Neural progenitor cell (in vitro differentiated cells): ENCODE results near the gene MEIOC. TPM values are rescaled to one million over a fixed set of nuclear protein-coding genes. Genes with fewer than 3 reads are reported as not detected.

Experiments
- DNase-seq: peaks from one replicate; pipeline ENCODE4 v3.0.0-alpha.2; 2016; ENCODE audit warnings: low spot score
- H2AFZ ChIP-seq: fragments of 200-600 bp; sonication (generic); replicated peaks from 2 replicates; pipeline ENCODE4 v1.6.1; 2016; ENCODE audit warnings: antibody characterized with exemption
- H3F3A ChIP-seq: fragments of 200-600 bp; sonication (generic); 2 replicates; pipeline ENCODE4 v1.6.1; 2016; ENCODE audit warnings: antibody characterized with exemption, low read depth
- H3K27ac ChIP-seq: fragments of 200-600 bp; sonication (generic); 2 replicates; pipeline ENCODE4 v1.5.1; 2016; ENCODE audit warnings: mild to moderate bottlenecking
- H3K27me3 ChIP-seq: fragments of 200-600 bp; sonication (generic); 2 replicates; pipeline ENCODE4 v1.6.1; 2016; ENCODE audit warnings: mild to moderate bottlenecking, moderate library complexity
- H3K36me3 ChIP-seq: fragments of 200-600 bp; sonication (generic); 2 replicates; pipeline ENCODE4 v1.5.1; 2016
- H3K4me1 ChIP-seq: fragments of 200-600 bp; sonication (generic); 2 replicates; pipeline ENCODE4 v1.6.1; 2016; ENCODE audit warnings: mixed run types
- H3K4me2 ChIP-seq: fragments of 200-600 bp; sonication (generic); 2 replicates; pipeline ENCODE4 v1.6.1; 2016
- H3K4me3 ChIP-seq: fragments of 200-600 bp; sonication (generic); 2 replicates; pipeline ENCODE4 v1.5.1; 2016
- H3K79me2 ChIP-seq: fragments of 200-600 bp; sonication (generic); 2 replicates; pipeline ENCODE4 v1.6.1; 2016; ENCODE audit warnings: low read depth
- H3K9ac ChIP-seq: fragments of 200-600 bp; sonication (generic); 2 replicates; pipeline ENCODE4 v1.6.1; 2016
- H3K9me3 ChIP-seq: fragments of 200-600 bp; sonication (generic); 2 replicates; pipeline ENCODE4 v1.5.1; 2016; ENCODE audit warnings: low read depth
- H4K20me1 ChIP-seq: fragments of 200-600 bp; sonication (generic); 2 replicates; pipeline ENCODE4 v1.6.1; 2016; ENCODE audit warnings: low read depth
- H3K27ac Mint-ChIP-seq: 3 replicates; pipeline ENCODE4 v1.8.0; 2021; ENCODE audit warnings: mixed read lengths
- H3K27me3 Mint-ChIP-seq: 2 replicates; pipeline ENCODE4 v1.8.0; 2022; ENCODE audit warnings: low read depth, mild to moderate bottlenecking, inconsistent platforms, moderate library complexity, mixed read lengths; ENCODE audit not compliant: insufficient read depth
- H3K36me3 Mint-ChIP-seq: 3 replicates; pipeline ENCODE4 v1.8.0; 2021; ENCODE audit warnings: mixed read lengths
- H3K4me1 Mint-ChIP-seq: 3 replicates; pipeline ENCODE4 v1.8.0; 2021; ENCODE audit warnings: mixed read lengths
- H3K4me3 Mint-ChIP-seq: 3 replicates; pipeline ENCODE4 v1.8.0; 2021; ENCODE audit warnings: mild to moderate bottlenecking, moderate library complexity, mixed read lengths
- H3K9me3 Mint-ChIP-seq: 3 replicates; pipeline ENCODE4 v1.8.0; 2020; ENCODE audit warnings: mixed read lengths
- EZH2phosphoT487 ChIP-seq: fragments of 200-600 bp; sonication (generic); IDR thresholded peaks from 2 replicates; pipeline ENCODE4 v1.6.1; 2017; ENCODE audit warnings: antibody characterized with exemption
- small RNA-seq: library from RNA; depleted of rRNA; stranded (forward); fragments of <200 nt; gene quantifications from one replicate; pipeline ENCODE3, GENCODE V24; 2015
- total RNA-seq: library from RNA; depleted of rRNA; stranded (reverse); fragments of >200 nt; gene quantifications from 2 replicates; pipeline ENCODE4 v1.2.3, GENCODE V29; 2015; ENCODE audit warnings: low replicate concordance

The MEIOC gene
- total RNA-seq, 1 donor from 2014 or later: 22.0 TPM

DNA sequence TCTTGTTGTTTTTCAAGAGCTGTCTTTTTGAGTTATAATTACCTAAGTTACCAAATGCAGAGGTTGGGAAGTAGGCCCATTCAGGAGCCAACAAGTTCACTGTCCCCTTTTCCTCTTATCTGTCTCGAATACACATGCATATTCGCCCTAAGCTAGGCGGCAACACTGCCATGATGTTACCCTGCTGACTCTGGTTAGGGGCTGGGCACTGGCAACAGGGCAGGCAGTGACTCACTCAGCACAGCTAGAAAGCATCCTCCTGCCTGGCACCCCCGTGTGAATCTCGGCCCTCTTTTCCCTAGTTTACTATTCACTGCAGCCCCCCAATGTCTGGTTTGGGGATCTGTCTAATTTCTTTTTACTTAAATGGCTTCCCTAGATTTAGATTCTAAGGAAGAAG lies 66.0 kb downstream of the MEIOC start:
- Mint-ChIP-seq H3K36me3 (peaks cover 24% of the 10 kb centered on the region), H3K9me3 (no peaks in the 10 kb centered on the region), H3K4me3 (no peak overlapping the region), H3K27ac (no peak overlapping the region), H3K27me3 (no peaks in the 10 kb centered on the region), H3K4me1 (no peaks in the 10 kb centered on the region)
- no peak for DNase-seq
- no peak for TF ChIP-seq EZH2phosphoT487
- Histone ChIP-seq H3K9me3 (no peaks in the 10 kb centered on the region), H3K9ac (no peak overlapping the region), H3K4me2 (no peak overlapping the region), H2AFZ (no peak overlapping the region), H3K4me1 (no peaks in the 10 kb centered on the region), H3K36me3 (peaks cover 5% of the 10 kb centered on the region), H3F3A (no peaks in the 10 kb centered on the region), H3K27ac (no peak overlapping the region), H3K79me2 (no peaks in the 10 kb centered on the region), H4K20me1 (no peaks in the 10 kb centered on the region), H3K27me3 (no peaks in the 10 kb centered on the region), H3K4me3 (no peak overlapping the region)

Small RNA genes lying within 50 kb of the gene (small RNA-seq; reads per million reads assigned to genes)
- gene RN7SL819P: not detected
- not detected for gene SMCO4P1

Other genes starting within 250 kb of the MEIOC start
- 41.4 and 44.1 TPM in 2 replicates for gene GPATCH8, start 153.1 kb upstream of the MEIOC start, total RNA-seq
- 56.6 and 188 TPM in 2 replicates for gene FZD2, start 99.0 kb upstream of the MEIOC start, total RNA-seq
- 31.3 and 46.5 TPM in 2 replicates for gene CCDC43, start 33.3 kb downstream of the MEIOC start, total RNA-seq
- 16.4 and 30.6 TPM in 2 replicates for gene DBF4B, start 52.2 kb downstream of the MEIOC start, total RNA-seq
- gene ADAM11, start 102.5 kb downstream of the MEIOC start, total RNA-seq: 1.4 and 6.9 TPM in 2 replicates
- 63.4 and 76.9 TPM in 2 replicates for gene GJC1, start 173.8 kb downstream of the MEIOC start, total RNA-seq
- not detected in 2 replicates for gene HIGD1B, start 191.4 kb downstream of the MEIOC start, total RNA-seq
- gene EFTUD2, start 243.0 kb downstream of the MEIOC start, total RNA-seq: 114 and 185 TPM in 2 replicates